DND-41 (cell line): ENCODE results near the gene RPS8.

Source experiments
- EZH2 ChIP-seq: IDR thresholded peaks from 3 replicates; pipeline ENCODE4 v1.6.1; 2012; ENCODE audit warnings: borderline replicate concordance, low read depth, mild to moderate bottlenecking, moderate library complexity, low read length, inconsistent platforms; ENCODE audit not compliant: severe bottlenecking
- TF ChIP-seq, protein P1 (sequence below): IDR thresholded peaks from 2 replicates; pipeline ENCODE4 v1.5.1; 2012; ENCODE audit warnings: borderline replicate concordance, low read length, moderate library complexity, mild to moderate bottlenecking; ENCODE audit not compliant: poor library complexity, severe bottlenecking; ENCODE audit errors: extremely low read depth

GRCh38 chr1:44757420-44757819 is 17.9 kb upstream of the RPS8 start:
- TF ChIP-seq, protein P1, sequence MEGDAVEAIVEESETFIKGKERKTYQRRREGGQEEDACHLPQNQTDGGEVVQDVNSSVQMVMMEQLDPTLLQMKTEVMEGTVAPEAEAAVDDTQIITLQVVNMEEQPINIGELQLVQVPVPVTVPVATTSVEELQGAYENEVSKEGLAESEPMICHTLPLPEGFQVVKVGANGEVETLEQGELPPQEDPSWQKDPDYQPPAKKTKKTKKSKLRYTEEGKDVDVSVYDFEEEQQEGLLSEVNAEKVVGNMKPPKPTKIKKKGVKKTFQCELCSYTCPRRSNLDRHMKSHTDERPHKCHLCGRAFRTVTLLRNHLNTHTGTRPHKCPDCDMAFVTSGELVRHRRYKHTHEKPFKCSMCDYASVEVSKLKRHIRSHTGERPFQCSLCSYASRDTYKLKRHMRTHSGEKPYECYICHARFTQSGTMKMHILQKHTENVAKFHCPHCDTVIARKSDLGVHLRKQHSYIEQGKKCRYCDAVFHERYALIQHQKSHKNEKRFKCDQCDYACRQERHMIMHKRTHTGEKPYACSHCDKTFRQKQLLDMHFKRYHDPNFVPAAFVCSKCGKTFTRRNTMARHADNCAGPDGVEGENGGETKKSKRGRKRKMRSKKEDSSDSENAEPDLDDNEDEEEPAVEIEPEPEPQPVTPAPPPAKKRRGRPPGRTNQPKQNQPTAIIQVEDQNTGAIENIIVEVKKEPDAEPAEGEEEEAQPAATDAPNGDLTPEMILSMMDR = no peak
- TF ChIP-seq EZH2 = no peak
